GM23248 (cell line): ENCODE measurements around the gene TBX21. TPM values are rescaled to one million over a fixed set of nuclear protein-coding genes. Genes with fewer than 3 reads are reported as not detected.

ENCODE experiments used
- DNase-seq: peaks from one replicate; pipeline ENCODE4 v3.0.0-alpha.2; 2015
- H2AFZ ChIP-seq: fragments of 200-600 bp; sonication (generic); 2 replicates; pipeline ENCODE4 v1.6.1; 2016; ENCODE audit warnings: antibody characterized with exemption
- H3F3A ChIP-seq: fragments of 200-600 bp; sonication (generic); 2 replicates; pipeline ENCODE4 v1.6.1; 2016; ENCODE audit warnings: mild to moderate bottlenecking, antibody characterized with exemption, mixed run types; ENCODE audit not compliant: insufficient read depth
- H3K27ac ChIP-seq: fragments of 200-600 bp; sonication (generic); 2 replicates; pipeline ENCODE4 v1.5.1; 2016; ENCODE audit warnings: mild to moderate bottlenecking
- H3K27me3 ChIP-seq: fragments of 200-600 bp; sonication (generic); replicated peaks from 2 replicates; pipeline ENCODE4 v1.6.1; 2016; ENCODE audit warnings: mild to moderate bottlenecking; ENCODE audit not compliant: insufficient read depth
- H3K36me3 ChIP-seq: fragments of 200-600 bp; sonication (generic); 2 replicates; pipeline ENCODE4 v1.6.1; 2016; ENCODE audit warnings: low read depth, mild to moderate bottlenecking
- H3K4me1 ChIP-seq: fragments of 200-600 bp; sonication (generic); 2 replicates; pipeline ENCODE4 v1.6.1; 2016; ENCODE audit warnings: mild to moderate bottlenecking; ENCODE audit not compliant: insufficient read depth
- H3K4me2 ChIP-seq: fragments of 200-600 bp; sonication (generic); one replicate; pipeline ENCODE4 v1.6.1; 2016; ENCODE audit warnings: mild to moderate bottlenecking; ENCODE audit not compliant: unreplicated experiment
- H3K4me3 ChIP-seq: fragments of 200-600 bp; sonication (generic); 2 replicates; pipeline ENCODE4 v1.5.1; 2016; ENCODE audit warnings: mild to moderate bottlenecking
- H3K79me2 ChIP-seq: fragments of 200-600 bp; sonication (generic); 2 replicates; pipeline ENCODE4 v1.6.1; 2016; ENCODE audit warnings: mild to moderate bottlenecking; ENCODE audit not compliant: insufficient read depth
- H3K9ac ChIP-seq: fragments of 200-600 bp; sonication (generic); 2 replicates; pipeline ENCODE4 v1.6.1; 2016; ENCODE audit warnings: mild to moderate bottlenecking
- H3K9me2 ChIP-seq: fragments of 200-600 bp; sonication (generic); 2 replicates; pipeline ENCODE4 v1.6.1; 2016; ENCODE audit warnings: mixed run types, mild to moderate bottlenecking, moderate library complexity; ENCODE audit not compliant: insufficient read depth
- H3K9me3 ChIP-seq: fragments of 200-600 bp; sonication (generic); one replicate; pipeline ENCODE4 v1.6.1; 2017; ENCODE audit warnings: low read depth
- H4K20me1 ChIP-seq: fragments of 200-600 bp; sonication (generic); 2 replicates; pipeline ENCODE4 v1.6.0; 2016; ENCODE audit not compliant: insufficient read depth
- EZH2 ChIP-seq: fragments of 200-600 bp; sonication (generic); IDR thresholded peaks from 2 replicates; pipeline ENCODE4 v1.6.1; 2018; ENCODE audit warnings: antibody characterized with exemption, mild to moderate bottlenecking; ENCODE audit not compliant: insufficient read depth, poor library complexity, severe bottlenecking
- EZH2phosphoT487 ChIP-seq: fragments of 200-600 bp; sonication (generic); IDR thresholded peaks from 2 replicates; pipeline ENCODE4 v1.6.1; 2018; ENCODE audit warnings: antibody characterized with exemption, moderate library complexity, mild to moderate bottlenecking, low read depth; ENCODE audit not compliant: insufficient read depth
- WGBS, 2 experiments: methylation state at CpG; one replicate each; pipeline ENCODE4 v1.1.6; 2015 to 2017; ENCODE audit warnings: low lambda C conversion rate in 2 of 2, low coverage in 1 of 2; ENCODE audit errors: missing lambda C conversion rate in 2 of 2; 5-methylcytosine and 5-hydroxymethylcytosine counted together
- in situ Hi-C: fragments of 300-500 bp; cut with MboI; formaldehyde crosslinking; loops from 2 replicates; pipeline ENCODE4 v1.15.0; 2020
- polyA plus RNA-seq: library from polyadenylated mRNA; unstranded; fragments of >200 nt; fragmentation: Nextera tagmentation; extraction: Ambion mirVana; gene quantifications from 2 replicates; pipeline ENCODE4 v1.2.1, GENCODE V29; 2016
- total RNA-seq: library from RNA; depleted of rRNA; stranded (reverse); fragments of >200 nt; shearing (Covaris generic); gene quantifications from 2 replicates; pipeline ENCODE4 v1.2.3, GENCODE V29; 2014

TBX21 gene
- total and polyA plus RNA-seq, 2 experiments from 2014 or later, result not detected

- H3K9me2 ChIP-seq, result no peaks in the 10 kb centered on the region
- H2AFZ ChIP-seq, result no peak overlapping the region
- no peak for DNase-seq
- no peaks in the 10 kb centered on the region for H3K36me3 ChIP-seq
- in situ Hi-C loops, result no loop called here
- no peaks in the 10 kb centered on the region for H3K4me1 ChIP-seq
- no peaks in the 10 kb centered on the region for H3F3A ChIP-seq
- no peak overlapping the region for H3K9ac ChIP-seq
- TF ChIP-seq EZH2 (no peak), EZH2phosphoT487 (no peak)
- no peak overlapping the region for H3K4me2 ChIP-seq
- WGBS, 2 experiments, result 76 to 79% methylated on average over 11 of the region's 11 CpGs
- H3K79me2 ChIP-seq, result no peaks in the 10 kb centered on the region
- no peak overlapping the region for H3K4me3 ChIP-seq
- H3K27me3 ChIP-seq, result peaks cover 42% of the 10 kb centered on the region
- H4K20me1 ChIP-seq, result no peaks in the 10 kb centered on the region
- H3K9me3 ChIP-seq, result no peaks in the 10 kb centered on the region
- H3K27ac ChIP-seq, result no peak overlapping the region
Measured at GRCh38 chr17:47741109-47741792, 8.2 kb downstream of the TBX21 start.

GRCh38 chr17:47741793-47742145 is 8.7 kb downstream of the TBX21 start:
- no peak for TF ChIP-seq EZH2

GRCh38 chr17:47742319-47743181 is 9.5 kb downstream of the TBX21 start:
- Histone ChIP-seq H3K4me1 (no peaks in the 10 kb centered on the region), H4K20me1 (no peaks in the 10 kb centered on the region), H3K79me2 (no peaks in the 10 kb centered on the region), H3K9me2 (no peaks in the 10 kb centered on the region), H2AFZ (no peak overlapping the region), H3K4me3 (no peak overlapping the region), H3K36me3 (no peaks in the 10 kb centered on the region), H3K27me3 (peaks cover 45% of the 10 kb centered on the region), H3K27ac (no peak overlapping the region), H3K9ac (no peak overlapping the region), H3K4me2 (no peak overlapping the region), H3K9me3 (no peaks in the 10 kb centered on the region), H3F3A (no peaks in the 10 kb centered on the region)
- no peak for TF ChIP-seq EZH2phosphoT487
- no peak for TF ChIP-seq EZH2
- in situ Hi-C loops, result no loop called here
- WGBS, 2 experiments, result 33 to 37% methylated on average over 21 to 24 of the region's 26 CpGs
- DNase-seq, result no peak

More at GRCh38 chr17:47741793-47742145, 8.7 kb downstream of the TBX21 start:
- Histone ChIP-seq H3K9me3 (no peaks in the 10 kb centered on the region), H3F3A (no peaks in the 10 kb centered on the region), H4K20me1 (no peaks in the 10 kb centered on the region), H3K4me1 (no peaks in the 10 kb centered on the region), H3K27me3 (peaks cover 45% of the 10 kb centered on the region), H3K79me2 (no peaks in the 10 kb centered on the region), H3K4me3 (no peak overlapping the region), H3K9ac (no peak overlapping the region), H3K36me3 (no peaks in the 10 kb centered on the region), H3K4me2 (no peak overlapping the region), H2AFZ (no peak overlapping the region), H3K27ac (no peak overlapping the region), H3K9me2 (no peaks in the 10 kb centered on the region)
- in situ Hi-C loops, result no loop called here
- DNase-seq, result no peak
- WGBS, 2 experiments, result 78 to 82% methylated on average over 9 of the region's 9 CpGs

- H3K27ac ChIP-seq, result no peak overlapping the region
- H4K20me1 ChIP-seq, result no peaks in the 10 kb centered on the region
- H3K4me2 ChIP-seq, result no peak overlapping the region
- DNase-seq, result no peak
- peaks cover 57% of the 10 kb centered on the region for H3K27me3 ChIP-seq
- no peak overlapping the region for H2AFZ ChIP-seq
- H3K4me1 ChIP-seq, result no peaks in the 10 kb centered on the region
- no peak overlapping the region for H3K9ac ChIP-seq
- no peaks in the 10 kb centered on the region for H3K9me2 ChIP-seq
- TF ChIP-seq EZH2 (no peak), EZH2phosphoT487 (no peak)
- H3K9me3 ChIP-seq, result no peaks in the 10 kb centered on the region
- no peaks in the 10 kb centered on the region for H3K36me3 ChIP-seq
- in situ Hi-C loops, result no loop called here
- H3K79me2 ChIP-seq, result no peaks in the 10 kb centered on the region
- 52 to 57% methylated on average over 22 of the region's 22 CpGs for WGBS, 2 experiments
- no peaks in the 10 kb centered on the region for H3F3A ChIP-seq
- no peak overlapping the region for H3K4me3 ChIP-seq
Measured at GRCh38 chr17:47744168-47745036, 11.4 kb downstream of the TBX21 start.
